Thyroid gland (tissue), 4 donors: Measurements from ENCODE around the gene ANP32A. TPM values are rescaled to one million over a fixed set of nuclear protein-coding genes. Genes with fewer than 3 reads are reported as not detected.

Experiments used
- DNase-seq, 2 donors: peaks; one replicate each; pipeline ENCODE4 v3.0.0-alpha.2; 2019
- H3K27ac ChIP-seq, 3 donors: fragments of 200-600 bp; sonication (generic); 1 replicate in 2 of 3; 2 replicates in 1 of 3; pipeline ENCODE4 v1.5.1; 2016 to 2019; ENCODE audit warnings: mild to moderate bottlenecking in 1 of 3, moderate library complexity in 1 of 3
- H3K27me3 ChIP-seq: fragments of 200-600 bp; sonication (generic); one replicate; pipeline ENCODE4 v1.5.1; 2019
- H3K36me3 ChIP-seq, 2 donors: fragments of 200-600 bp; sonication (generic); one replicate each; pipeline ENCODE4 v1.5.1; 2016 to 2019
- H3K4me1 ChIP-seq, 2 donors: fragments of 200-600 bp; sonication (generic); one replicate each; pipeline ENCODE4 v1.5.1; 2017 to 2019
- H3K4me3 ChIP-seq, 3 donors: fragments of 200-600 bp; sonication (generic); replicated peaks in 1 of 3; 1 replicate in 2 of 3; 2 replicates in 1 of 3; pipeline ENCODE4 v1.5.1; 2016; ENCODE audit warnings: mild to moderate bottlenecking in 1 of 3
- H3K9me3 ChIP-seq: fragments of 200-600 bp; sonication (generic); one replicate; pipeline ENCODE4 v1.5.1; 2017
- CTCF ChIP-seq, 6 experiments: fragments of 200-600 bp in 3 of 6; fragments of 450-650 bp in 3 of 6; sonication (generic) in 3 of 6; IDR thresholded peaks; one replicate each; pipeline ENCODE4 v1.5.1; 2016 to 2019; ENCODE audit warnings: antibody characterized with exemption in 6 of 6, mild to moderate bottlenecking in 2 of 6, inconsistent platforms in 1 of 6, moderate library complexity in 1 of 6
- POLR2A ChIP-seq, 2 donors: fragments of 450-650 bp; IDR thresholded peaks; one replicate each; pipeline ENCODE4 v1.6.1; 2017; ENCODE audit warnings: antibody characterized with exemption in 2 of 2, mild to moderate bottlenecking in 2 of 2, moderate library complexity in 1 of 2
- WGBS, 2 donors: methylation state at CpG; one replicate each; pipeline ENCODE4 v1.1.5; 2017; 5-methylcytosine and 5-hydroxymethylcytosine counted together
- intact Hi-C: fragments of 100-400 bp; cut with DNase I; formaldehyde crosslinking; loops from one replicate; pipeline ENCODE4 v1.15.1; 2023
- total RNA-seq, 4 donors: library from RNA; depleted of rRNA; stranded (reverse); fragments of >200 nt; gene quantifications; one replicate each; pipeline ENCODE4 v1.2.3, GENCODE V29; 2016

ANP32A gene
- total RNA-seq, 4 donors from 2014 or later: 65.4 to 116 (median 79.5) TPM

GRCh38 chr15:68851971-68852370 is 31.3 kb upstream of the ANP32A start:
- no peaks in the 10 kb centered on the region for H3K4me1 ChIP-seq
- H3K27me3 ChIP-seq: no peaks in the 10 kb centered on the region
- no peak for DNase-seq
- no peak overlapping the region for H3K27ac ChIP-seq
- intact Hi-C loops: no loop called here
- TF ChIP-seq POLR2A (IDR thresholded peaks at IDR 0.05) (no peak), CTCF (IDR thresholded peaks at IDR 0.05) (no peak)
- no peaks in the 10 kb centered on the region for H3K9me3 ChIP-seq
- WGBS, 2 donors: 70 to 73% methylated on average over 2 of the region's 2 CpGs
- no peak overlapping the region for H3K4me3 ChIP-seq
- H3K36me3 ChIP-seq: no peaks in the 10 kb centered on the region

- 53 to 61% methylated on average over 2 of the region's 2 CpGs for WGBS, 2 donors
- no peak for TF ChIP-seq CTCF (IDR thresholded peaks at IDR 0.05)
- no peak for TF ChIP-seq POLR2A (IDR thresholded peaks at IDR 0.05)
- H3K27me3 ChIP-seq: peaks cover 5% of the 10 kb centered on the region
- intact Hi-C loops: no loop called here
- H3K36me3 ChIP-seq: no peaks in the 10 kb centered on the region
- no peak for DNase-seq
- no peaks in the 10 kb centered on the region for H3K4me1 ChIP-seq
- H3K27ac ChIP-seq: no peak overlapping the region
- no peaks in the 10 kb centered on the region for H3K9me3 ChIP-seq
- H3K4me3 ChIP-seq: no peak overlapping the region
Observed at GRCh38 chr15:68849497-68849896, 28.8 kb upstream of the ANP32A start.

GRCh38 chr15:68846851-68847439 is 26.2 kb upstream of the ANP32A start:
- peaks cover 0 to 3% of the 10 kb centered on the region in 2 donors for H3K4me1 ChIP-seq
- intact Hi-C loops: no loop called here
- no peak for DNase-seq
- no peak overlapping the region for H3K4me3 ChIP-seq
- WGBS, 2 donors: 94 to 95% methylated on average over 3 of the region's 3 CpGs
- no peak overlapping the region for H3K27ac ChIP-seq
- TF ChIP-seq POLR2A (IDR thresholded peaks at IDR 0.05) (no peak), CTCF (IDR thresholded peaks at IDR 0.05) (no peak)
- H3K36me3 ChIP-seq: no peaks in the 10 kb centered on the region
- H3K27me3 ChIP-seq: peaks cover 12% of the 10 kb centered on the region
- H3K9me3 ChIP-seq: no peaks in the 10 kb centered on the region

- Histone ChIP-seq H3K9me3 (no peaks in the 10 kb centered on the region), H3K27ac (no peak overlapping the region), H3K27me3 (peaks cover 12% of the 10 kb centered on the region), H3K36me3 (no peaks in the 10 kb centered on the region), H3K4me1 (peaks cover 0 to 3% of the 10 kb centered on the region in 2 donors), H3K4me3 (no peak overlapping the region)
- no peak for TF ChIP-seq POLR2A (IDR thresholded peaks at IDR 0.05)
- intact Hi-C loops: no loop called here
- DNase-seq: no peak
- 85 to 89% methylated on average over 5 of the region's 5 CpGs for WGBS, 2 donors
Observed at GRCh38 chr15:68844856-68845550, 24.3 kb upstream of the ANP32A start.

- no peak for DNase-seq
- peaks cover 12% of the 10 kb centered on the region for H3K27me3 ChIP-seq
- peaks cover 0 to 3% of the 10 kb centered on the region in 2 donors for H3K4me1 ChIP-seq
- intact Hi-C loops: no loop called here
- 14 to 15% methylated on average over 24 to 32 of the region's 32 CpGs for WGBS, 2 donors
- TF ChIP-seq CTCF (IDR thresholded peaks at IDR 0.05): no peak
- H3K4me3 ChIP-seq: no peak overlapping the region
- no peak overlapping the region for H3K27ac ChIP-seq
- H3K36me3 ChIP-seq: no peaks in the 10 kb centered on the region
- H3K9me3 ChIP-seq: no peaks in the 10 kb centered on the region
Observed at GRCh38 chr15:68843425-68844311, 23.0 kb upstream of the ANP32A start.
